Prostate gland (tissue), 2 donors: ENCODE data around the gene SSBP3.

ENCODE experiments used
- POLR2A ChIP-seq: fragments of 450-650 bp; IDR thresholded peaks from one replicate; pipeline ENCODE4 v1.6.1; 2016; ENCODE audit warnings: antibody characterized with exemption, mild to moderate bottlenecking
- TF ChIP-seq, protein P1 (sequence below), 4 experiments: fragments of 200-600 bp in 2 of 4; fragments of 450-650 bp in 2 of 4; sonication (generic) in 2 of 4; IDR thresholded peaks; 1 replicate in 3 of 4; 2 replicates in 1 of 4; pipeline ENCODE4 v1.5.1; 2016 to 2019; ENCODE audit warnings: antibody characterized with exemption in 4 of 4, mild to moderate bottlenecking in 2 of 4, moderate library complexity in 2 of 4

- TF ChIP-seq, protein P1, sequence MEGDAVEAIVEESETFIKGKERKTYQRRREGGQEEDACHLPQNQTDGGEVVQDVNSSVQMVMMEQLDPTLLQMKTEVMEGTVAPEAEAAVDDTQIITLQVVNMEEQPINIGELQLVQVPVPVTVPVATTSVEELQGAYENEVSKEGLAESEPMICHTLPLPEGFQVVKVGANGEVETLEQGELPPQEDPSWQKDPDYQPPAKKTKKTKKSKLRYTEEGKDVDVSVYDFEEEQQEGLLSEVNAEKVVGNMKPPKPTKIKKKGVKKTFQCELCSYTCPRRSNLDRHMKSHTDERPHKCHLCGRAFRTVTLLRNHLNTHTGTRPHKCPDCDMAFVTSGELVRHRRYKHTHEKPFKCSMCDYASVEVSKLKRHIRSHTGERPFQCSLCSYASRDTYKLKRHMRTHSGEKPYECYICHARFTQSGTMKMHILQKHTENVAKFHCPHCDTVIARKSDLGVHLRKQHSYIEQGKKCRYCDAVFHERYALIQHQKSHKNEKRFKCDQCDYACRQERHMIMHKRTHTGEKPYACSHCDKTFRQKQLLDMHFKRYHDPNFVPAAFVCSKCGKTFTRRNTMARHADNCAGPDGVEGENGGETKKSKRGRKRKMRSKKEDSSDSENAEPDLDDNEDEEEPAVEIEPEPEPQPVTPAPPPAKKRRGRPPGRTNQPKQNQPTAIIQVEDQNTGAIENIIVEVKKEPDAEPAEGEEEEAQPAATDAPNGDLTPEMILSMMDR (IDR thresholded peaks at IDR 0.05), result no peak
- TF ChIP-seq POLR2A, result no peak
Measured at GRCh38 chr1:54371942-54372275, 34.3 kb downstream of the SSBP3 start.
